ENCODE measurements around the gene INPP4A. TPM values are rescaled to one million over a fixed set of nuclear protein-coding genes. Genes with fewer than 3 reads are reported as not detected.

Gene INPP4A
- total and polyA plus RNA-seq, 9 of the 15 experiments (the other 6 are each of a cell fraction or from before 2014, with no cell fraction given), result 1.8 to 15.7 (median 8.3) TPM

DNA sequence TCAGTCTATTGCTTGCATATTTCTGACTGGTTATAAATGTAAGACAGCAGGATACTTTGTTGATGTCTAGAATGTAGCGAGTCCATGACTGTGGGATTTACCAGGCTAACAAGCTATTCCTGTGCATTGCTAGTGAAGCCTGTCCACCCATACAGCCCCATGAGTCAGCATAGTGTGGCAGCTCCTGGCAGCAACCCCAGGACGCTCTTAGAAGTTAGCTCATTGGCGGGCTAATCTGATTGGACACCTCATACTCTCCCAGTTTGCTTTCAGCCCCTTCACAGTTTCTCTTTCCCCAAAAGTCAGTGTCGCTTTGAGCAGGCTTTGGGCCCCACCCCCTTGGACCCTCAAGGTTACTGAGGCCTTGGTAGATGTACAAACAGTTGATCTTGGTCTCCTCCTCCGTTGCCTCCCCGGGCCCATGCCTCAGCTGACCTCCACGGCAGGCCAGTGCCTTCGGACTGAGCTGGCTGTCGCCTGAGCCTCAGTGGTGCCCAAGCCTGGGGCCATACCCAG, 115.7 kb downstream of the INPP4A start (continued):
- TF ChIP-seq, protein P1, sequence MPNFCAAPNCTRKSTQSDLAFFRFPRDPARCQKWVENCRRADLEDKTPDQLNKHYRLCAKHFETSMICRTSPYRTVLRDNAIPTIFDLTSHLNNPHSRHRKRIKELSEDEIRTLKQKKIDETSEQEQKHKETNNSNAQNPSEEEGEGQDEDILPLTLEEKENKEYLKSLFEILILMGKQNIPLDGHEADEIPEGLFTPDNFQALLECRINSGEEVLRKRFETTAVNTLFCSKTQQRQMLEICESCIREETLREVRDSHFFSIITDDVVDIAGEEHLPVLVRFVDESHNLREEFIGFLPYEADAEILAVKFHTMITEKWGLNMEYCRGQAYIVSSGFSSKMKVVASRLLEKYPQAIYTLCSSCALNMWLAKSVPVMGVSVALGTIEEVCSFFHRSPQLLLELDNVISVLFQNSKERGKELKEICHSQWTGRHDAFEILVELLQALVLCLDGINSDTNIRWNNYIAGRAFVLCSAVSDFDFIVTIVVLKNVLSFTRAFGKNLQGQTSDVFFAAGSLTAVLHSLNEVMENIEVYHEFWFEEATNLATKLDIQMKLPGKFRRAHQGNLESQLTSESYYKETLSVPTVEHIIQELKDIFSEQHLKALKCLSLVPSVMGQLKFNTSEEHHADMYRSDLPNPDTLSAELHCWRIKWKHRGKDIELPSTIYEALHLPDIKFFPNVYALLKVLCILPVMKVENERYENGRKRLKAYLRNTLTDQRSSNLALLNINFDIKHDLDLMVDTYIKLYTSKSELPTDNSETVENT (CRISPR knock-in tag; IDR thresholded peaks at IDR 0.05), result no peak
- no peak for TF ChIP-seq CREM (IDR thresholded peaks at IDR 0.05; ENCODE audit: low read depth)
- TF ChIP-seq TAF7 (tag; IDR thresholded peaks at IDR 0.05), result no peak
- TF ChIP-seq ZNF583 (CRISPR knock-in tag; IDR thresholded peaks at IDR 0.05), result no peak
- TF ChIP-seq BRCA1 (IDR thresholded peaks at IDR 0.05), result no peak
- no peak for TF ChIP-seq BRCA1 (CRISPR knock-in tag; IDR thresholded peaks at IDR 0.05)
- TF ChIP-seq, protein P2, sequence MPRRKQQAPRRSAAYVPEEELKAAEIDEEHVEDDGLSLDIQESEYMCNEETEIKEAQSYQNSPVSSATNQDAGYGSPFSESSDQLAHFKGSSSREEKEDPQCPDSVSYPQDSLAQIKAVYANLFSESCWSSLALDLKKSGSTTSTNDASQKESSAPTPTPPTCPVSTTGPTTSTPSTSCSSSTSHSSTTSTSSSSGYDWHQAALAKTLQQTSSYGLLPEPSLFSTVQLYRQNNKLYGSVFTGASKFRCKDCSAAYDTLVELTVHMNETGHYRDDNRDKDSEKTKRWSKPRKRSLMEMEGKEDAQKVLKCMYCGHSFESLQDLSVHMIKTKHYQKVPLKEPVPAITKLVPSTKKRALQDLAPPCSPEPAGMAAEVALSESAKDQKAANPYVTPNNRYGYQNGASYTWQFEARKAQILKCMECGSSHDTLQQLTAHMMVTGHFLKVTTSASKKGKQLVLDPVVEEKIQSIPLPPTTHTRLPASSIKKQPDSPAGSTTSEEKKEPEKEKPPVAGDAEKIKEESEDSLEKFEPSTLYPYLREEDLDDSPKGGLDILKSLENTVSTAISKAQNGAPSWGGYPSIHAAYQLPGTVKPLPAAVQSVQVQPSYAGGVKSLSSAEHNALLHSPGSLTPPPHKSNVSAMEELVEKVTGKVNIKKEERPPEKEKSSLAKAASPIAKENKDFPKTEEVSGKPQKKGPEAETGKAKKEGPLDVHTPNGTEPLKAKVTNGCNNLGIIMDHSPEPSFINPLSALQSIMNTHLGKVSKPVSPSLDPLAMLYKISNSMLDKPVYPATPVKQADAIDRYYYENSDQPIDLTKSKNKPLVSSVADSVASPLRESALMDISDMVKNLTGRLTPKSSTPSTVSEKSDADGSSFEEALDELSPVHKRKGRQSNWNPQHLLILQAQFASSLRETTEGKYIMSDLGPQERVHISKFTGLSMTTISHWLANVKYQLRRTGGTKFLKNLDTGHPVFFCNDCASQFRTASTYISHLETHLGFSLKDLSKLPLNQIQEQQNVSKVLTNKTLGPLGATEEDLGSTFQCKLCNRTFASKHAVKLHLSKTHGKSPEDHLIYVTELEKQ (CRISPR knock-in tag; IDR thresholded peaks at IDR 0.05), result no peak
- TF ChIP-seq FOXM1 (IDR thresholded peaks at IDR 0.05; ENCODE audit: low read depth), result peak; percentile 54; the same call in 1 of the 2 replicates
- TF ChIP-seq FOXM1 (CRISPR knock-in tag; IDR thresholded peaks at IDR 0.05; ENCODE audit: low read depth), result no peak
- TF ChIP-seq EP400 (IDR thresholded peaks at IDR 0.05), result peak; percentile 30; the same call in 1 of the 2 replicates
- peak; percentile 27 for TF ChIP-seq FOS (IDR thresholded peaks at IDR 0.05; ENCODE audit: extremely low read depth, insufficient read length)
- no peak for TF ChIP-seq SNIP1 (IDR thresholded peaks at IDR 0.05; ENCODE audit: low read depth)
- no peak for TF ChIP-seq NR3C1 (CRISPR knock-in tag; IDR thresholded peaks at IDR 0.05)
- TF ChIP-seq ZNF143 (CRISPR knock-in tag; IDR thresholded peaks at IDR 0.05), result no peak
- no peak for TF ChIP-seq BCL6 (CRISPR knock-in tag; IDR thresholded peaks at IDR 0.05)
- no peak for TF ChIP-seq KAT7 (CRISPR knock-in tag; IDR thresholded peaks at IDR 0.05; ENCODE audit: borderline replicate concordance)
- TF ChIP-seq MED1 (CRISPR knock-in tag; IDR thresholded peaks at IDR 0.05; ENCODE audit: borderline replicate concordance), result no peak
- TF ChIP-seq, protein P3, sequence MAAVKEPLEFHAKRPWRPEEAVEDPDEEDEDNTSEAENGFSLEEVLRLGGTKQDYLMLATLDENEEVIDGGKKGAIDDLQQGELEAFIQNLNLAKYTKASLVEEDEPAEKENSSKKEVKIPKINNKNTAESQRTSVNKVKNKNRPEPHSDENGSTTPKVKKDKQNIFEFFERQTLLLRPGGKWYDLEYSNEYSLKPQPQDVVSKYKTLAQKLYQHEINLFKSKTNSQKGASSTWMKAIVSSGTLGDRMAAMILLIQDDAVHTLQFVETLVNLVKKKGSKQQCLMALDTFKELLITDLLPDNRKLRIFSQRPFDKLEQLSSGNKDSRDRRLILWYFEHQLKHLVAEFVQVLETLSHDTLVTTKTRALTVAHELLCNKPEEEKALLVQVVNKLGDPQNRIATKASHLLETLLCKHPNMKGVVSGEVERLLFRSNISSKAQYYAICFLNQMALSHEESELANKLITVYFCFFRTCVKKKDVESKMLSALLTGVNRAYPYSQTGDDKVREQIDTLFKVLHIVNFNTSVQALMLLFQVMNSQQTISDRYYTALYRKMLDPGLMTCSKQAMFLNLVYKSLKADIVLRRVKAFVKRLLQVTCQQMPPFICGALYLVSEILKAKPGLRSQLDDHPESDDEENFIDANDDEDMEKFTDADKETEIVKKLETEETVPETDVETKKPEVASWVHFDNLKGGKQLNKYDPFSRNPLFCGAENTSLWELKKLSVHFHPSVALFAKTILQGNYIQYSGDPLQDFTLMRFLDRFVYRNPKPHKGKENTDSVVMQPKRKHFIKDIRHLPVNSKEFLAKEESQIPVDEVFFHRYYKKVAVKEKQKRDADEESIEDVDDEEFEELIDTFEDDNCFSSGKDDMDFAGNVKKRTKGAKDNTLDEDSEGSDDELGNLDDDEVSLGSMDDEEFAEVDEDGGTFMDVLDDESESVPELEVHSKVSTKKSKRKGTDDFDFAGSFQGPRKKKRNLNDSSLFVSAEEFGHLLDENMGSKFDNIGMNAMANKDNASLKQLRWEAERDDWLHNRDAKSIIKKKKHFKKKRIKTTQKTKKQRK (IDR thresholded peaks at IDR 0.05; ENCODE audit: borderline replicate concordance, low read depth, low read length), result no peak
- TF ChIP-seq CBX1 (IDR thresholded peaks at IDR 0.05; ENCODE audit: low read depth), result no peak
- TF ChIP-seq ZNF778 (CRISPR knock-in tag; IDR thresholded peaks at IDR 0.05), result no peak
- TF ChIP-seq RAD21 (CRISPR knock-in tag; conservative IDR thresholded peaks at IDR 0.05 in 1 of 2, IDR thresholded peaks at IDR 0.05 in 1 of 2), result no peak
- TF ChIP-seq ZNF3 (CRISPR knock-in tag; IDR thresholded peaks at IDR 0.05), result no peak
